HG02610 (cell line): ENCODE results near the gene ADGRA3.
A peak's percentile ranks its signal among the peaks of the same experiment; 100 is the strongest.

ENCODE experiments used
- ATAC-seq: cut with Tn5 transposase; IDR thresholded peaks from one replicate; pipeline ENCODE4 v1.9.1; 2021; ENCODE audit warnings: mild to moderate bottlenecking, moderate library complexity; ENCODE audit not compliant: unreplicated experiment

Gene ADGRA3

GRCh38 chr4:22515888-22516541, at the start of gene ADGRA3:
TSS of gene ADGRA3 (minus strand) at chr4:22516066. CDS start at chr4:22515784, 282 bp downstream.
- peak; percentile 41 for ATAC-seq

- ATAC-seq: no peak
These were observed 40.6 kb upstream of the ADGRA3 start for GRCh38 chr4:22556495-22556894.

GRCh38 chr4:22554670-22555069, 38.8 kb upstream of the ADGRA3 start:
- ATAC-seq: no peak

GRCh38 chr4:22553560-22553959, 37.7 kb upstream of the ADGRA3 start:
- ATAC-seq: no peak

GRCh38 chr4:22552812-22553211, 36.9 kb upstream of the ADGRA3 start:
- ATAC-seq: no peak

- no peak for ATAC-seq
These were observed 35.7 kb upstream of the ADGRA3 start for GRCh38 chr4:22551550-22551949.

GRCh38 chr4:22546299-22546698, 30.4 kb upstream of the ADGRA3 start:
- ATAC-seq: no peak

GRCh38 chr4:22539251-22539650, 23.4 kb upstream of the ADGRA3 start:
- ATAC-seq: no peak

- ATAC-seq: no peak
These were observed 22.0 kb upstream of the ADGRA3 start for GRCh38 chr4:22537864-22538263.

- no peak for ATAC-seq
These were observed 18.5 kb upstream of the ADGRA3 start for GRCh38 chr4:22534374-22534773.

- ATAC-seq: no peak
These were observed 17.0 kb upstream of the ADGRA3 start for GRCh38 chr4:22532896-22533295.

- ATAC-seq: no peak
These were observed 16.3 kb upstream of the ADGRA3 start for GRCh38 chr4:22532117-22532516.

- ATAC-seq: no peak
These were observed 15.6 kb upstream of the ADGRA3 start for GRCh38 chr4:22531311-22532019.

- no peak for ATAC-seq
These were observed 9.0 kb upstream of the ADGRA3 start for GRCh38 chr4:22524895-22525294.

- no peak for ATAC-seq
These were observed 7.0 kb upstream of the ADGRA3 start for GRCh38 chr4:22522706-22523501.

- ATAC-seq: no peak
These were observed 6.3 kb upstream of the ADGRA3 start for GRCh38 chr4:22522206-22522605.

GRCh38 chr4:22521240-22521639, 5.4 kb upstream of the ADGRA3 start:
- ATAC-seq: no peak

GRCh38 chr4:22515145-22515887, 550 bp downstream of the ADGRA3 start:
- peak; percentile 44 for ATAC-seq

GRCh38 chr4:22514481-22514880, 1.4 kb downstream of the ADGRA3 start:
- no peak for ATAC-seq

- ATAC-seq: no peak
These were observed 1.9 kb downstream of the ADGRA3 start for GRCh38 chr4:22514001-22514400.

- ATAC-seq: no peak
These were observed 3.6 kb downstream of the ADGRA3 start for GRCh38 chr4:22512306-22512705.
